ENCODE measurements around the gene APEH. TPM values are rescaled to one million over a fixed set of nuclear protein-coding genes. Genes with fewer than 3 reads are reported as not detected.

Gene APEH
- total and polyA plus RNA-seq, 12 donors, result 36.5 to 166 (median 124) TPM

GRCh38 chr3:49723296-49723627 lies 49.1 kb downstream of the APEH start:
- TF ChIP-seq CTCF (IDR thresholded peaks at IDR 0.05) (no peak), POLR2A (IDR thresholded peaks at IDR 0.05) (no peak)
- peak overlapping the region; percentile 80 to 100 (median 96) for H3K4me3 ChIP-seq
- peaks cover 14 to 32% of the 10 kb centered on the region in 2 donors for H3K4me1 ChIP-seq (replicated peaks in 1 of 2)
- intact Hi-C loops (cut with DNase I), result no loop called here
- no peaks in the 10 kb centered on the region for H3K27me3 ChIP-seq
- 0% methylated on average over 20 of the region's 20 CpGs; no CpG with 5 or more reads in 1 of the 4 donors for WGBS, 4 donors
- peak; percentile 66 to 87 (median 76) for DNase-seq
- H3K27ac ChIP-seq, result peak overlapping the region; percentile 62 to 99 (median 95)
- H3K9me3 ChIP-seq (replicated peaks in 1 of 3), result no peaks in the 10 kb centered on the region
- H3K36me3 ChIP-seq (replicated peaks in 1 of 2), result peaks cover 0 to 48% of the 10 kb centered on the region in 2 donors

- peak within 1 kb of the TSS; percentile 87 to 99 (median 95) for H3K27ac ChIP-seq
- TF ChIP-seq CTCF (IDR thresholded peaks at IDR 0.05) (no peak), POLR2A (IDR thresholded peaks at IDR 0.05) (peak; percentile 70 to 75)
- H3K9me3 ChIP-seq (replicated peaks in 1 of 3), result no peaks in the 10 kb centered on the region
- WGBS, 4 donors, result 0 to 1% (median 0%) methylated on average over 11 to 102 of the region's 102 CpGs
- peaks cover 0 to 51% of the 10 kb centered on the region in 2 donors for H3K36me3 ChIP-seq (replicated peaks in 1 of 2)
- H3K4me1 ChIP-seq (replicated peaks in 1 of 2), result peaks cover 14 to 27% of the 10 kb centered on the region in 2 donors
- intact Hi-C loops (cut with DNase I), result no loop called here
- H3K4me3 ChIP-seq, result peak within 1 kb of the TSS; percentile 80 to 100 (median 96)
- no peaks in the 10 kb centered on the region for H3K27me3 ChIP-seq
- peak; percentile 97 to 99 (median 98) for DNase-seq
Measured at GRCh38 chr3:49723628-49724551, 49.7 kb downstream of the APEH start, which contains the start of gene GMPPB. Gene GMPPB, minus strand, starts transcription at chr3:49723951. Its CDS starts 225 bp downstream, at chr3:49723726.

DNA sequence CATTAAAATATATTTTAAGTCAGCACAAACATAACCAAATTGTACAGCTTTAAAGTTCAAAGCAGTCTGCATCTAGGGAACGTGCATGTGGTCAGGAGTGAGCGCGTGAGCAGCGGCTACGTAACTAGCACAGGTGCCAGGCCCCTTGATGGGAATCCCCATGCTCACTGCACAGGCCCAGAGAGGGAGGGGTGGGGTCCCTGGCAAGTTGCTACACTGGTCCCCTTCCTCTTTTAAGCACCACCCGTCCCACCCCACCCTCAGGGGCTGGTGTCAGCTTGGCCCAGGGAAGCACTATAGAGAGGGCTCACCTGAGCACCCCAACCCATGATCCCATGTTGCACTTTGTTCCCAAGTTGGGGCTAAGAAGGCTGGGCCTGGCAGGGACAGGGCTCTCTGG lies 50.4 kb downstream of the APEH start:
- peaks cover 0 to 58% of the 10 kb centered on the region in 2 donors for H3K36me3 ChIP-seq (replicated peaks in 1 of 2)
- WGBS, 4 donors, result 0 to 28% (median 17%) methylated on average over 1 to 6 of the region's 6 CpGs

More for the DNA sequence above, 50.4 kb downstream of the APEH start:
- Histone ChIP-seq H3K27ac (peak overlapping the region; percentile 83 to 99 (median 95)), H3K4me1 (replicated peaks in 1 of 2) (peaks cover 14 to 23% of the 10 kb centered on the region in 2 donors), H3K4me3 (peak overlapping the region in 1 of 4 donors; percentile 95), H3K9me3 (replicated peaks in 1 of 3) (no peaks in the 10 kb centered on the region), H3K27me3 (no peaks in the 10 kb centered on the region)
- intact Hi-C loops (cut with DNase I), result no loop called here
- TF ChIP-seq POLR2A (IDR thresholded peaks at IDR 0.05) (no peak), CTCF (IDR thresholded peaks at IDR 0.05) (no peak)
- DNase-seq, result peak in 6 of 7 donors; percentile 46 to 70 (median 62)

Measured in adrenal gland (tissue), 12 donors.